BLaER1 (cell line): ENCODE data around the gene GNG13.

Experiments
- H3K27ac ChIP-seq: shearing (Covaris generic); formaldehyde crosslinking; 2 replicates; pipeline ENCODE4 v1.8.1; 2022
- H3K27me3 ChIP-seq: shearing (Covaris generic); formaldehyde crosslinking; 2 replicates; pipeline ENCODE4 v1.8.1; 2022
- H3K36me3 ChIP-seq: shearing (Covaris generic); formaldehyde crosslinking; 2 replicates; pipeline ENCODE4 v1.8.1; 2022
- H3K4me1 ChIP-seq: shearing (Covaris generic); formaldehyde crosslinking; 2 replicates; pipeline ENCODE4 v1.8.1; 2022
- H3K4me2 ChIP-seq: shearing (Covaris generic); formaldehyde crosslinking; 2 replicates; pipeline ENCODE4 v1.8.1; 2022
- H3K4me3 ChIP-seq: shearing (Covaris generic); formaldehyde crosslinking; 2 replicates; pipeline ENCODE4 v1.8.1; 2022
- H3K9ac ChIP-seq: shearing (Covaris generic); formaldehyde crosslinking; 2 replicates; pipeline ENCODE4 v1.8.1; 2022
- H3K9me3 ChIP-seq: shearing (Covaris generic); formaldehyde crosslinking; 2 replicates; pipeline ENCODE4 v1.8.1; 2022
- H4K20me1 ChIP-seq: shearing (Covaris generic); formaldehyde crosslinking; 2 replicates; pipeline ENCODE4 v1.8.1; 2022
- Cebpa-rat ChIP-seq: shearing (Covaris generic); IDR thresholded peaks from 2 replicates; pipeline ENCODE4 v1.8.1; 2022

GNG13 gene

GRCh38 chr16:799948-800833 lies at the start of gene GNG13:
Gene GNG13, minus strand, starts transcription at chr16:800734. Its CDS starts 1,657 bp downstream, at chr16:799077.
- no peak for TF ChIP-seq Cebpa-rat
- H3K4me3 ChIP-seq, result peak within 1 kb of the TSS; percentile 11; the same call in 1 of the 2 replicates
- H4K20me1 ChIP-seq, result peaks cover 62% of the 10 kb centered on the region
- H3K9me3 ChIP-seq, result no peaks in the 10 kb centered on the region
- H3K4me1 ChIP-seq, result peaks cover 23% of the 10 kb centered on the region
- peak within 1 kb of the TSS; percentile 73 for H3K4me2 ChIP-seq
- H3K36me3 ChIP-seq, result peaks cover 16% of the 10 kb centered on the region
- no peak within 1 kb of the TSS for H3K27ac ChIP-seq
- H3K27me3 ChIP-seq, result peaks cover 72% of the 10 kb centered on the region
- no peak within 1 kb of the TSS for H3K9ac ChIP-seq

- Histone ChIP-seq H3K9me3 (peaks cover 69% of the 10 kb centered on the region), H3K4me3 (no peak overlapping the region), H3K27me3 (peaks cover 15% of the 10 kb centered on the region; the same call in 1 of the 2 replicates), H3K4me1 (peaks cover 21% of the 10 kb centered on the region), H3K9ac (no peak overlapping the region), H3K4me2 (no peak overlapping the region), H4K20me1 (no peaks in the 10 kb centered on the region), H3K36me3 (peaks cover 14% of the 10 kb centered on the region; the same call in 1 of the 2 replicates), H3K27ac (no peak overlapping the region)
- no peak for TF ChIP-seq Cebpa-rat
These were observed 48.1 kb upstream of the GNG13 start for GRCh38 chr16:848510-849253.

GRCh38 chr16:847681-848445 lies 47.3 kb upstream of the GNG13 start:
- Histone ChIP-seq H3K27me3 (peaks cover 15% of the 10 kb centered on the region; the same call in 1 of the 2 replicates), H3K9me3 (peaks cover 63% of the 10 kb centered on the region)

GRCh38 chr16:847151-847550 lies 46.6 kb upstream of the GNG13 start:
- Histone ChIP-seq H3K4me2 (no peak overlapping the region), H3K27ac (no peak overlapping the region), H3K9me3 (peaks cover 56% of the 10 kb centered on the region), H3K4me3 (no peak overlapping the region), H3K27me3 (peaks cover 15% of the 10 kb centered on the region; the same call in 1 of the 2 replicates), H3K36me3 (0 out of 2 replicates have a peak, but pooled peaks cover 9% of the 10 kb centered on the region), H3K9ac (no peak overlapping the region), H3K4me1 (peaks cover 33% of the 10 kb centered on the region), H4K20me1 (no peaks in the 10 kb centered on the region)
- no peak for TF ChIP-seq Cebpa-rat

More at GRCh38 chr16:847681-848445, 47.3 kb upstream of the GNG13 start:
- no peak for TF ChIP-seq Cebpa-rat
- Histone ChIP-seq H3K36me3 (0 out of 2 replicates have a peak, but pooled peaks cover 9% of the 10 kb centered on the region), H4K20me1 (no peaks in the 10 kb centered on the region), H3K4me2 (no peak overlapping the region), H3K9ac (no peak overlapping the region), H3K27ac (no peak overlapping the region), H3K4me3 (no peak overlapping the region), H3K4me1 (peaks cover 26% of the 10 kb centered on the region)

- no peak for TF ChIP-seq Cebpa-rat
- no peaks in the 10 kb centered on the region for H4K20me1 ChIP-seq
- 0 out of 2 replicates have a peak, but pooled peaks cover under 1% of the 10 kb centered on the region for H3K36me3 ChIP-seq
- H3K27me3 ChIP-seq, result peaks cover 15% of the 10 kb centered on the region; the same call in 1 of the 2 replicates
- peak overlapping the region; percentile 28; the same call in 1 of the 2 replicates for H3K9ac ChIP-seq
- H3K9me3 ChIP-seq, result peaks cover 38% of the 10 kb centered on the region
- peak overlapping the region; percentile 89 for H3K4me2 ChIP-seq
- H3K4me1 ChIP-seq, result peaks cover 51% of the 10 kb centered on the region
- H3K27ac ChIP-seq, result peak overlapping the region; percentile 33
- peak overlapping the region; percentile 39; the same call in 1 of the 2 replicates for H3K4me3 ChIP-seq
These were observed 44.8 kb upstream of the GNG13 start for GRCh38 chr16:845351-845745.

- peak overlapping the region; percentile 33; the same call in 1 of the 2 replicates for H3K27ac ChIP-seq
- peak overlapping the region; percentile 89 for H3K4me2 ChIP-seq
- peaks cover 57% of the 10 kb centered on the region for H3K4me1 ChIP-seq
- peaks cover 15% of the 10 kb centered on the region; the same call in 1 of the 2 replicates for H3K27me3 ChIP-seq
- H3K9ac ChIP-seq, result peak overlapping the region; percentile 28; the same call in 1 of the 2 replicates
- peak overlapping the region; percentile 39; the same call in 1 of the 2 replicates for H3K4me3 ChIP-seq
- no peak for TF ChIP-seq Cebpa-rat
- H4K20me1 ChIP-seq, result no peaks in the 10 kb centered on the region
- no peaks in the 10 kb centered on the region for H3K36me3 ChIP-seq
- peaks cover 32% of the 10 kb centered on the region for H3K9me3 ChIP-seq
These were observed 44.3 kb upstream of the GNG13 start for GRCh38 chr16:844638-845350.

- H3K4me3 ChIP-seq, result no peak overlapping the region
- H3K9ac ChIP-seq, result no peak overlapping the region
- no peaks in the 10 kb centered on the region for H4K20me1 ChIP-seq
- peaks cover 22% of the 10 kb centered on the region for H3K9me3 ChIP-seq
- peaks cover 15% of the 10 kb centered on the region; the same call in 1 of the 2 replicates for H3K27me3 ChIP-seq
- H3K4me2 ChIP-seq, result peak overlapping the region; percentile 9; the same call in 1 of the 2 replicates
- H3K27ac ChIP-seq, result no peak overlapping the region
- H3K36me3 ChIP-seq, result no peaks in the 10 kb centered on the region
- TF ChIP-seq Cebpa-rat, result no peak
- peaks cover 64% of the 10 kb centered on the region for H3K4me1 ChIP-seq
These were observed 43.2 kb upstream of the GNG13 start for GRCh38 chr16:843771-844170.

- H3K4me3 ChIP-seq, result no peak overlapping the region
- H3K9ac ChIP-seq, result peak overlapping the region; percentile 58; the same call in 1 of the 2 replicates
- H3K4me2 ChIP-seq, result peak overlapping the region; percentile 72
- peaks cover 17% of the 10 kb centered on the region for H3K9me3 ChIP-seq
- no peaks in the 10 kb centered on the region for H3K36me3 ChIP-seq
- no peak for TF ChIP-seq Cebpa-rat
- H4K20me1 ChIP-seq, result no peaks in the 10 kb centered on the region
- peaks cover 15% of the 10 kb centered on the region; the same call in 1 of the 2 replicates for H3K27me3 ChIP-seq
- peaks cover 67% of the 10 kb centered on the region for H3K4me1 ChIP-seq
- H3K27ac ChIP-seq, result peak overlapping the region; percentile 58
These were observed 42.4 kb upstream of the GNG13 start for GRCh38 chr16:842711-843560.
